Measurements from ENCODE around the gene EVI5L. TPM values are rescaled to one million over a fixed set of nuclear protein-coding genes. Genes with fewer than 3 reads are reported as not detected.

The EVI5L gene
- total RNA-seq, 4 donors from 2014 or later, result 17.5 to 24.6 (median 20.4) TPM

DNA sequence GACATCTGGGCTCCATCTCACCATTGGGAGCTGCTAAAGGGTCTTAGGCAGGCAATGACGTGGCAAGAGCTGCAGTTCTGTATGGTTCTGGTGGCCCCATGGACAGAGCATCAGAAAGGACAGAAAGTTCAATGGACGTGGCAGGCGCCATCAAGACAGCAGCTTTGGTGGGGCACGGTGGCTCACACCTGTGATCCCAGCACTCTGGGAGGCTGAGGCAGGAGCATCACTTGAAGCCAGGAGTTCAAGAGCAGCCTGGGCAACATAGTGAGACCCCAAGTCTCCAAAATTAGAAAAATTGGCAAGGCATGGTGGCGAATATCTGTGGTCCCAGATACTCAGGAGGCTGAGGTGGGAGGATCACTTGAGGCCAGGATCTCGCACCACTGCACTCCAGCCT is 9.5 kb downstream of the EVI5L start:
- no peaks in the 10 kb centered on the region for H3K4me1 ChIP-seq
- in situ Hi-C loops (cut with MboI; ENCODE audit: low sequenced_read_pairs in 4 of 4) (no loop called here), intact Hi-C loops (cut with DNase I; ENCODE audit: low total_unique reads) (no loop called here)
- H3K4me3 ChIP-seq, result no peak overlapping the region
- H3K36me3 ChIP-seq, result no peaks in the 10 kb centered on the region
- ATAC-seq, result no peak
- H3K27ac ChIP-seq, result no peak overlapping the region
- TF ChIP-seq CTCF (IDR thresholded peaks at IDR 0.05 in 4 of 5, conservative IDR thresholded peaks at IDR 0.05 in 1 of 5) (no peak), POLR2A (IDR thresholded peaks at IDR 0.05) (no peak)
- no peaks in the 10 kb centered on the region for H3K9me3 ChIP-seq
- no peaks in the 10 kb centered on the region for H3K27me3 ChIP-seq
- no peak for DNase-seq

DNA sequence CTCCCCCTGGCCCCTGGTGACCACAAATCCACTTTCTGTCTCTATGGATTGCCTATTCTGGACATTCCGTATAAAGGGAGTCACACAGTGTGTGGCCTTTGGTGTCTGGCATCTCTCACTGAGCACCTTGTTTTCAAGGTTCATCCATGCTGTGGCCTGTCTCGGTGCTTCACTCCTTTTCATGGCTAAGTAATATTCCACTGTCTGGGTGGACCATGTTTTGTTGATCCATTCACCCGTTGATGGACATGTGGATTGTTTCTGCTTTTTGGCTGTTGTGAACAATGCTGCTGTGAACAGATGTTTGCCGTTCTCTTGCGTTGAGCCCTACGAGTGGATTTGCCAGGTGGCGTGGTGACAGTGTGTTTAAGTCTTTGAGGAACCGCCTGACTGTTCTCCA is 10.6 kb downstream of the EVI5L start:
- no peaks in the 10 kb centered on the region for H3K36me3 ChIP-seq
- H3K27ac ChIP-seq, result no peak overlapping the region
- H3K27me3 ChIP-seq, result no peaks in the 10 kb centered on the region
- no peaks in the 10 kb centered on the region for H3K9me3 ChIP-seq
- intact Hi-C loops (cut with DNase I; ENCODE audit: low total_unique reads) (no loop called here), in situ Hi-C loops (cut with MboI; ENCODE audit: low sequenced_read_pairs in 4 of 4) (no loop called here)
- no peaks in the 10 kb centered on the region for H3K4me1 ChIP-seq
- no peak for ATAC-seq
- DNase-seq, result no peak
- H3K4me3 ChIP-seq, result no peak overlapping the region
- TF ChIP-seq CTCF (IDR thresholded peaks at IDR 0.05 in 4 of 5, conservative IDR thresholded peaks at IDR 0.05 in 1 of 5) (no peak), POLR2A (IDR thresholded peaks at IDR 0.05) (no peak)

GRCh38 chr19:7841751-7842660 is 12.0 kb downstream of the EVI5L start:
- ATAC-seq, result no peak
- no peaks in the 10 kb centered on the region for H3K27me3 ChIP-seq
- DNase-seq, result no peak
- no peaks in the 10 kb centered on the region for H3K4me1 ChIP-seq
- H3K4me3 ChIP-seq, result no peak overlapping the region
- no peaks in the 10 kb centered on the region for H3K9me3 ChIP-seq
- H3K27ac ChIP-seq, result no peak overlapping the region
- TF ChIP-seq CTCF (IDR thresholded peaks at IDR 0.05 in 4 of 5, conservative IDR thresholded peaks at IDR 0.05 in 1 of 5) (no peak), POLR2A (IDR thresholded peaks at IDR 0.05) (no peak)
- no peaks in the 10 kb centered on the region for H3K36me3 ChIP-seq
- in situ Hi-C loops (cut with MboI; ENCODE audit: low sequenced_read_pairs in 4 of 4) (no loop called here), intact Hi-C loops (cut with DNase I; ENCODE audit: low total_unique reads) (no loop called here)

DNA sequence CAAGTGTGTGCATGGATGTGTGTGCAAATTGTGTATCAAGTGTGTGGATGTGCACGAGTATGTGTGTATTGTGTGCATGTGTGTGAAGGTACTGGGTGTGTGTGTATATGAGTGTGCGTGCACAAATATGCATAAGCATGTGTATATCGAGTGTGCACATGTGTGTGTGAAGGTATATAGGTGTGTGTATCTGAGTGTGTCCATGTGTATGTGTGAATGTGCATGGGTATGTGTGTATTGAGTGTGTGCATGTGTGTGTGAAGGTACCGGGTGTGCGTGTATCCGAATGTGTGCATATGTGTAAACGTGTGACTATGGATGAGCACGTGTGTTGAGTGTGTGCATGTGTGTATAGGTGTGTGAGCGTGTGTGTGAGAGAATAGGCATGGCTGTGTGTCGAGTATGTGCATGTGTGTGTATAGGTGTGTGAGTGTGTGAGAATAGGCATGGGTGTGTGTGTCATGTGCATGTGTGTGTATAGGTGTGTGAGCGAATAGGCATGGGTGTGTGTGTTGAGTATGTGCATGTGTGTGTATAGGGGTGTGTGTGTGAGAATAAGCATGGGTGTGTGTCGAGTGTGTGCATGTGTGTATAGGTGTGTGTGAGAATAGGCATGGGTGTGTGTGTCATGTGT is 12.8 kb downstream of the EVI5L start:
- intact Hi-C loops (cut with DNase I; ENCODE audit: low total_unique reads), result no loop called here
- Histone ChIP-seq H3K4me3 (no peak overlapping the region), H3K27me3 (no peaks in the 10 kb centered on the region), H3K27ac (no peak overlapping the region), H3K9me3 (no peaks in the 10 kb centered on the region), H3K4me1 (no peaks in the 10 kb centered on the region), H3K36me3 (no peaks in the 10 kb centered on the region)
- no peak for TF ChIP-seq CTCF (IDR thresholded peaks at IDR 0.05 in 4 of 5, conservative IDR thresholded peaks at IDR 0.05 in 1 of 5)
- TF ChIP-seq POLR2A (IDR thresholded peaks at IDR 0.05), result no peak
- no peak for DNase-seq
- no peak for ATAC-seq
- in situ Hi-C loops (cut with MboI; ENCODE audit: low sequenced_read_pairs in 4 of 4), result no loop called here
